Measurements from ENCODE around the gene TCF4.

Gene TCF4

GRCh38 chr18:55250768-55251173 is 337.2 kb downstream of the TCF4 start:
- no peak for DNase-seq

GRCh38 chr18:55249550-55249949 is 338.4 kb downstream of the TCF4 start:
- DNase-seq, result no peak

- no peak for DNase-seq
Measured at GRCh38 chr18:55248495-55248894, 339.5 kb downstream of the TCF4 start.

GRCh38 chr18:55247032-55247431 is 341.0 kb downstream of the TCF4 start:
- DNase-seq, result no peak

GRCh38 chr18:55246278-55246677 is 341.7 kb downstream of the TCF4 start:
- DNase-seq, result no peak

GRCh38 chr18:55245211-55245614 is 342.8 kb downstream of the TCF4 start:
- no peak for DNase-seq

GRCh38 chr18:55244546-55244945 is 343.4 kb downstream of the TCF4 start:
- no peak for DNase-seq

GRCh38 chr18:55243857-55244256 is 344.1 kb downstream of the TCF4 start:
- no peak for DNase-seq

- DNase-seq, result no peak
Measured at GRCh38 chr18:55243255-55243654, 344.7 kb downstream of the TCF4 start.

- no peak for DNase-seq
Measured at GRCh38 chr18:55240978-55241377, 347.0 kb downstream of the TCF4 start.

GRCh38 chr18:55239740-55240139 is 348.3 kb downstream of the TCF4 start:
- no peak for DNase-seq

- no peak for DNase-seq
Measured at GRCh38 chr18:55237660-55238059, 350.3 kb downstream of the TCF4 start.

- no peak for DNase-seq
Measured at GRCh38 chr18:55236150-55236931, 351.7 kb downstream of the TCF4 start.

GRCh38 chr18:55235094-55235461 is 352.9 kb downstream of the TCF4 start:
- no peak for DNase-seq

- DNase-seq, result peak; percentile 29
Measured at GRCh38 chr18:55234366-55235093, 353.5 kb downstream of the TCF4 start.

GRCh38 chr18:55233857-55234256 is 354.1 kb downstream of the TCF4 start:
- no peak for DNase-seq

GRCh38 chr18:55232506-55232905 is 355.5 kb downstream of the TCF4 start:
- no peak for DNase-seq

GRCh38 chr18:55229682-55230081 is 358.3 kb downstream of the TCF4 start:
- no peak for DNase-seq

GRCh38 chr18:55228707-55229106 is 359.3 kb downstream of the TCF4 start:
- DNase-seq, result no peak

GRCh38 chr18:55228191-55228590 is 359.8 kb downstream of the TCF4 start:
- no peak for DNase-seq

GRCh38 chr18:55227771-55228170 is 360.2 kb downstream of the TCF4 start:
- DNase-seq, result no peak

- DNase-seq, result no peak
Measured at GRCh38 chr18:55226044-55226443, 361.9 kb downstream of the TCF4 start.

GRCh38 chr18:55224086-55224625 is 363.8 kb downstream of the TCF4 start:
- no peak for DNase-seq

- no peak for DNase-seq
Measured at GRCh38 chr18:55221622-55222021, 366.4 kb downstream of the TCF4 start.

Measured in activated naive CD4-positive, alpha-beta T cell treated with Interleukin-2 at 50 U/mL for 16 hours (primary cell).